OCI-LY1 (cell line): Measurements from ENCODE around the gene AP4S1.

Experiments
- H2AFZ ChIP-seq: fragments of 200-600 bp; sonication (generic), shearing (Covaris generic); 2 replicates; pipeline ENCODE4 v1.6.0; 2014; ENCODE audit warnings: antibody characterized with exemption, mild to moderate bottlenecking, low read length
- H3F3A ChIP-seq: fragments of 200-600 bp; sonication (generic), shearing (Covaris generic); 2 replicates; pipeline ENCODE4 v1.6.0; 2014; ENCODE audit warnings: mild to moderate bottlenecking, antibody characterized with exemption, low read length, moderate library complexity; ENCODE audit not compliant: insufficient read depth
- H3K27ac ChIP-seq: fragments of 200-600 bp; sonication (generic); 2 replicates; pipeline ENCODE4 v1.5.1; 2014; ENCODE audit warnings: low read length, mixed run types, mild to moderate bottlenecking, low read depth; ENCODE audit not compliant: poor library complexity, severe bottlenecking
- H3K27me3 ChIP-seq: fragments of 200-600 bp; sonication (generic); 2 replicates; pipeline ENCODE4 v1.6.0; 2014; ENCODE audit warnings: antibody characterized with exemption, mild to moderate bottlenecking, low read length, moderate library complexity; ENCODE audit not compliant: insufficient read depth
- H3K36me3 ChIP-seq: fragments of 200-600 bp; sonication (generic); 2 replicates; pipeline ENCODE4 v1.6.1; 2014; ENCODE audit warnings: mild to moderate bottlenecking, antibody characterized with exemption, low read length, moderate library complexity, mixed read lengths; ENCODE audit not compliant: insufficient read depth
- H3K4me1 ChIP-seq: fragments of 200-600 bp; sonication (generic); 2 replicates; pipeline ENCODE4 v1.5.1; 2014; ENCODE audit warnings: mild to moderate bottlenecking, low read length, moderate library complexity; ENCODE audit not compliant: insufficient read depth, severe bottlenecking
- H3K4me2 ChIP-seq: fragments of 200-600 bp; sonication (generic), shearing (Covaris generic); 2 replicates; pipeline ENCODE4 v1.6.1; 2014; ENCODE audit warnings: low read length
- H3K4me3 ChIP-seq: fragments of 200-600 bp; sonication (generic); 2 replicates; pipeline ENCODE4 v1.5.1; 2014; ENCODE audit warnings: low read length, low read depth, mild to moderate bottlenecking, mixed read lengths; ENCODE audit not compliant: poor library complexity, severe bottlenecking
- H3K79me2 ChIP-seq: fragments of 200-600 bp; shearing (Covaris generic); 2 replicates; pipeline ENCODE4 v1.6.1; 2016; ENCODE audit warnings: mixed run types, low read length, mixed read lengths; ENCODE audit not compliant: insufficient read depth
- H3K9ac ChIP-seq: fragments of 200-600 bp; sonication (generic), shearing (Covaris generic); 2 replicates; pipeline ENCODE4 v1.6.1; 2014; ENCODE audit warnings: mild to moderate bottlenecking, low read length, mixed read lengths
- H3K9me2 ChIP-seq: fragments of 200-600 bp; sonication (generic), shearing (Covaris generic); 2 replicates; pipeline ENCODE4 v1.6.1; 2014; ENCODE audit warnings: low read depth, mild to moderate bottlenecking, low read length, mixed read lengths
- H3K9me3 ChIP-seq: fragments of 200-600 bp; shearing (Covaris generic); 2 replicates; pipeline ENCODE4 v1.6.1; 2014; ENCODE audit warnings: low read length, mixed read lengths
- H4K20me1 ChIP-seq: fragments of 200-600 bp; sonication (generic), shearing (Covaris generic); 2 replicates; pipeline ENCODE4 v1.6.0; 2016; ENCODE audit warnings: mild to moderate bottlenecking, low read length; ENCODE audit not compliant: insufficient read depth
- EZH2 ChIP-seq: fragments of 200-600 bp; sonication (generic), shearing (Covaris generic); IDR thresholded peaks from 2 replicates; pipeline ENCODE4 v1.8.0; 2017; ENCODE audit warnings: borderline replicate concordance, mixed run types, mild to moderate bottlenecking, antibody characterized with exemption, low read length, moderate library complexity, mixed read lengths
- TF ChIP-seq, protein P1 (sequence below): fragments of 200-600 bp; sonication (generic), shearing (Covaris generic); IDR thresholded peaks from 2 replicates; pipeline ENCODE4 v1.5.1; 2017; ENCODE audit warnings: mild to moderate bottlenecking, antibody characterized with exemption, low read length, moderate library complexity, mixed read lengths

AP4S1 gene

DNA sequence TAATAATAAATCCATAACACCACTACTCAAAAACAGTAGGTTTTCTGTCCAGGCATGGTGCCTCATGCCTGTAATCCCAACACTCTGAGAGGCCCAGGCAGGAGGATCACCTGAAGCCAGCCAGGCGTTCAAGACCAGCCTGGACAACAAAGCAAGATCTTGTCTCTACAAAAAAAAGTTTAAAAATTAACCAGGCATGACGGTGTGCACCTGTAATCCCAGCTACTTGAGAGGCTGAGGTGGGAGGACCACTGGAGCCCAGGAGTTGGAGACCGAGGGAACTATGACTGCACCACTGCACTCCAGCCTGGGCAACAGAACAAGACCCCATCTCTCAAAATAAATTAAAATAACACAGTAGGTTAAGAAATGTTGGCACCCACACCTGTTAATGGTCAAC is 44.5 kb upstream of the AP4S1 start:
- Histone ChIP-seq H3K27me3 (no peaks in the 10 kb centered on the region), H3K4me2 (no peak overlapping the region), H3K79me2 (peaks cover 78% of the 10 kb centered on the region), H3K9ac (no peak overlapping the region), H3K27ac (peak overlapping the region; percentile 76), H3K9me2 (no peaks in the 10 kb centered on the region), H3K9me3 (no peaks in the 10 kb centered on the region), H2AFZ (no peak overlapping the region), H4K20me1 (no peaks in the 10 kb centered on the region), H3F3A (peaks cover 5% of the 10 kb centered on the region), H3K4me1 (peaks cover 37% of the 10 kb centered on the region), H3K4me3 (no peak overlapping the region), H3K36me3 (no peaks in the 10 kb centered on the region)
- TF ChIP-seq EZH2: no peak
- TF ChIP-seq, protein P1, sequence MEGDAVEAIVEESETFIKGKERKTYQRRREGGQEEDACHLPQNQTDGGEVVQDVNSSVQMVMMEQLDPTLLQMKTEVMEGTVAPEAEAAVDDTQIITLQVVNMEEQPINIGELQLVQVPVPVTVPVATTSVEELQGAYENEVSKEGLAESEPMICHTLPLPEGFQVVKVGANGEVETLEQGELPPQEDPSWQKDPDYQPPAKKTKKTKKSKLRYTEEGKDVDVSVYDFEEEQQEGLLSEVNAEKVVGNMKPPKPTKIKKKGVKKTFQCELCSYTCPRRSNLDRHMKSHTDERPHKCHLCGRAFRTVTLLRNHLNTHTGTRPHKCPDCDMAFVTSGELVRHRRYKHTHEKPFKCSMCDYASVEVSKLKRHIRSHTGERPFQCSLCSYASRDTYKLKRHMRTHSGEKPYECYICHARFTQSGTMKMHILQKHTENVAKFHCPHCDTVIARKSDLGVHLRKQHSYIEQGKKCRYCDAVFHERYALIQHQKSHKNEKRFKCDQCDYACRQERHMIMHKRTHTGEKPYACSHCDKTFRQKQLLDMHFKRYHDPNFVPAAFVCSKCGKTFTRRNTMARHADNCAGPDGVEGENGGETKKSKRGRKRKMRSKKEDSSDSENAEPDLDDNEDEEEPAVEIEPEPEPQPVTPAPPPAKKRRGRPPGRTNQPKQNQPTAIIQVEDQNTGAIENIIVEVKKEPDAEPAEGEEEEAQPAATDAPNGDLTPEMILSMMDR: no peak

- Histone ChIP-seq H3K79me2 (peaks cover 75% of the 10 kb centered on the region), H3K27ac (peak overlapping the region; percentile 76)
Measured at GRCh38 chr14:30982533-30982932, 42.9 kb upstream of the AP4S1 start.

GRCh38 chr14:30983858-30984257 is 41.6 kb upstream of the AP4S1 start:
- Histone ChIP-seq H3K79me2 (peaks cover 76% of the 10 kb centered on the region), H3K4me1 (peaks cover 43% of the 10 kb centered on the region)

More at GRCh38 chr14:30982533-30982932, 42.9 kb upstream of the AP4S1 start:
- Histone ChIP-seq H3K4me3 (no peak overlapping the region), H3K9me2 (no peaks in the 10 kb centered on the region), H3K4me2 (peak overlapping the region; percentile 35), H3K36me3 (no peaks in the 10 kb centered on the region), H4K20me1 (no peaks in the 10 kb centered on the region), H3F3A (peaks cover 5% of the 10 kb centered on the region), H3K4me1 (peaks cover 43% of the 10 kb centered on the region), H2AFZ (no peak overlapping the region), H3K9ac (no peak overlapping the region), H3K27me3 (no peaks in the 10 kb centered on the region), H3K9me3 (no peaks in the 10 kb centered on the region)
- TF ChIP-seq, protein P1: no peak
- TF ChIP-seq EZH2: no peak

More at GRCh38 chr14:30983858-30984257, 41.6 kb upstream of the AP4S1 start:
- no peak overlapping the region for H2AFZ ChIP-seq
- H3K27me3 ChIP-seq: no peaks in the 10 kb centered on the region
- H3K9me3 ChIP-seq: no peaks in the 10 kb centered on the region
- no peak overlapping the region for H3K9ac ChIP-seq
- H4K20me1 ChIP-seq: no peaks in the 10 kb centered on the region
- H3K9me2 ChIP-seq: no peaks in the 10 kb centered on the region
- H3K4me3 ChIP-seq: no peak overlapping the region
- TF ChIP-seq, protein P1: no peak
- TF ChIP-seq EZH2: no peak
- H3F3A ChIP-seq: peaks cover 5% of the 10 kb centered on the region
- no peaks in the 10 kb centered on the region for H3K36me3 ChIP-seq
- H3K4me2 ChIP-seq: no peak overlapping the region
- no peak overlapping the region for H3K27ac ChIP-seq
